AG04450 (cell line): Measurements from ENCODE around the gene CAPN5. TPM values are rescaled to one million over a fixed set of nuclear protein-coding genes. Genes with fewer than 3 reads are reported as not detected.

Experiments used
- CTCF ChIA-PET: fragments of 300-600, 350-600 bp; formaldehyde crosslinking; extraction: SDS; loops from one replicate; lab custom pipeline; 2022; ENCODE audit warnings: antibody characterized with exemption, inconsistent platforms; lab: Charles Lee
- POLR2A ChIA-PET: fragments of 350-600 bp; formaldehyde crosslinking; extraction: SDS; loops from one replicate; lab custom pipeline; 2021; ENCODE audit warnings: antibody characterized with exemption, inconsistent platforms; lab: Yijun Ruan, JAX
- DNase-seq: peaks from one replicate; pipeline ENCODE4 v3.0.0-alpha.2; 2011; ENCODE audit warnings: low read depth, low spot score
- H3K27ac ChIP-seq: one replicate; pipeline ENCODE4 v1.5.1; 2012; ENCODE audit warnings: low read depth, low read length, control low read depth
- H3K27me3 ChIP-seq: one replicate; pipeline ENCODE4 v1.6.0; 2012; ENCODE audit warnings: low read length; ENCODE audit not compliant: control insufficient read depth, insufficient read depth
- H3K4me3 ChIP-seq: 2 replicates; pipeline ENCODE4 v1.5.1; 2011; ENCODE audit warnings: mild to moderate bottlenecking, low read depth, low read length, control low read depth
- H3K9me3 ChIP-seq: 2 replicates; pipeline ENCODE4 v1.5.1; 2012; ENCODE audit warnings: low read length; ENCODE audit not compliant: control insufficient read depth, insufficient read depth
- polyA plus RNA-seq: library from polyadenylated mRNA; depleted of rRNA; stranded (reverse); fragments of >200 nt; gene quantifications from 2 replicates; pipeline ENCODE4 v1.2.3, GENCODE V29; 2011
- TF ChIP-seq, protein P1 (sequence below): IDR thresholded peaks from 2 replicates; pipeline ENCODE4 v1.5.1; 2011; ENCODE audit warnings: low read depth, low read length, control low read depth, inconsistent platforms

CAPN5 gene
- polyA plus RNA-seq, 1 experiment, result 18.6 TPM

DNA sequence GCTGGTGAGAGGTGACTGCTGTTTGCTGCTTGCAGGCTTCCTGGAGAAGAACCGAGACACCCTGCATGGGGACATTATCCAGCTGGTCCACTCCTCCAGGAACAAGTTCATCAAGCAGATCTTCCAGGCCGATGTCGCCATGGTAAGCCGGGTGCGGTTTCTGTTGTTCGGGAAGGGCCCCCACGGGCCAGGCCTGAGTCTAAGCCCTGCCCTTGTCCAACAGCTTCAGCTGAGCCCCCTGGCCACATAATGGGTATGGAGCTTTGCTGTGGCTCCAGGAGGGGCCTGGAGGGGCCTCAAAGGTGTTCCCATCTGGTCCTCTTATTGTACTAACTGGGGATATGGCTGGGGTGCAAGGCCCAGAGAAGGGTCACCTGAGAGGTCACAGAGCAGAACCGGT lies 99.2 kb downstream of the CAPN5 start:
- TF ChIP-seq, protein P1, sequence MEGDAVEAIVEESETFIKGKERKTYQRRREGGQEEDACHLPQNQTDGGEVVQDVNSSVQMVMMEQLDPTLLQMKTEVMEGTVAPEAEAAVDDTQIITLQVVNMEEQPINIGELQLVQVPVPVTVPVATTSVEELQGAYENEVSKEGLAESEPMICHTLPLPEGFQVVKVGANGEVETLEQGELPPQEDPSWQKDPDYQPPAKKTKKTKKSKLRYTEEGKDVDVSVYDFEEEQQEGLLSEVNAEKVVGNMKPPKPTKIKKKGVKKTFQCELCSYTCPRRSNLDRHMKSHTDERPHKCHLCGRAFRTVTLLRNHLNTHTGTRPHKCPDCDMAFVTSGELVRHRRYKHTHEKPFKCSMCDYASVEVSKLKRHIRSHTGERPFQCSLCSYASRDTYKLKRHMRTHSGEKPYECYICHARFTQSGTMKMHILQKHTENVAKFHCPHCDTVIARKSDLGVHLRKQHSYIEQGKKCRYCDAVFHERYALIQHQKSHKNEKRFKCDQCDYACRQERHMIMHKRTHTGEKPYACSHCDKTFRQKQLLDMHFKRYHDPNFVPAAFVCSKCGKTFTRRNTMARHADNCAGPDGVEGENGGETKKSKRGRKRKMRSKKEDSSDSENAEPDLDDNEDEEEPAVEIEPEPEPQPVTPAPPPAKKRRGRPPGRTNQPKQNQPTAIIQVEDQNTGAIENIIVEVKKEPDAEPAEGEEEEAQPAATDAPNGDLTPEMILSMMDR, result no peak
- DNase-seq, result no peak
- Histone ChIP-seq H3K27me3 (peaks cover 34% of the 10 kb centered on the region), H3K4me3 (no peak overlapping the region), H3K27ac (no peak overlapping the region), H3K9me3 (no peaks in the 10 kb centered on the region; the same call in 1 of the 2 replicates)
- ChIA-PET CTCF (no interaction called here), POLR2A (no interaction called here)

DNA sequence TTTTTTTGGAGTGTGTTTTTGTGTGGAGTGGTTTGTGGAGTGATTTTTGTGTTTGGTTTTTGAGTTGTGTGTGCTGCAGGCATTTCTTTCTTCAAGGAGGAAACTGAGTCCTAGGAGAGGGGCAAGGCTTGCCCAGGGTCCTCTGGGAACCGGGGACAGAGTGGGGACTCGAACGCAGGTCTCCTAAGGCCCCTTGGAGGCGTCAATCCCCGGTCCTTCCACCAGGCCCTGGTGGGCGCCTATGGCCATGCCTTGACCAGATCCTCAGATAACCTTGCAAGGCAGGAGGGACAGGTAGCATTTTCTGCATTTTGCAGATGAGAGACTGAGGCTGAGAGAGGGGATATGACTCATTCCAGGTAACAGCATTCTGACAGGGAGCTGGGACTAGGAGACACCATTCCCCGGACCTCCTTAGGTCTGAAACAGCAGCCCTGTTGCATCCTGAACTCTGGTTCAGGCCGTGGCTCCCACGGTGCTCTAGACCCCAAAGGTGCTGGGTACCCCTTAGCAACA lies 100.4 kb downstream of the CAPN5 start:
- no peak for DNase-seq
- POLR2A ChIA-PET, result no interaction called here
- Histone ChIP-seq H3K27me3 (peaks cover 25% of the 10 kb centered on the region), H3K27ac (no peak overlapping the region), H3K4me3 (no peak overlapping the region), H3K9me3 (no peaks in the 10 kb centered on the region; the same call in 1 of the 2 replicates)
- CTCF ChIA-PET, result no interaction called here
- TF ChIP-seq, protein P1, result no peak

DNA sequence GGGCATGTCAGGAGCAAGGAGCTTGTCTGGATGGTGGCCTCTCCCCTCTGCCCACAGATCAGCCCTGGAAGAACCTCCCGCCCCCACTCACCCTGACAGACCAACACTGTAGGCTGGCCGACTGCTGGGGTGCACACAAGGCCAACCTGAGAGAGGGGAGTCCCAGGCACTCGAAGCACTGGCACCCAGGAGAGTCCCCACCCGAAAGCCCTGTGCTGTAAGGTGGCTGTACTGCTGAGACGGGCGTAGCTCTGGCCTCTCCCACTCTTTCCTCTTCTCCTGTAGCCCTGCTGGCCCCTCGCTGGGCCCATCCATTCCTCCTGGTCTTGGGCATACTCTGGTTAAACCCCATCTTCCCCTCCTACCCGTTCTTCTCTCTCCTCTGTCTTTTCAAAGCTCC lies 101.0 kb downstream of the CAPN5 start:
- H3K4me3 ChIP-seq, result no peak overlapping the region
- no peak for DNase-seq
- POLR2A ChIA-PET, result no interaction called here
- H3K9me3 ChIP-seq, result no peaks in the 10 kb centered on the region; the same call in 1 of the 2 replicates
- H3K27me3 ChIP-seq, result peaks cover 20% of the 10 kb centered on the region
- CTCF ChIA-PET, result no interaction called here
- TF ChIP-seq, protein P1, result no peak
- H3K27ac ChIP-seq, result no peak overlapping the region

DNA sequence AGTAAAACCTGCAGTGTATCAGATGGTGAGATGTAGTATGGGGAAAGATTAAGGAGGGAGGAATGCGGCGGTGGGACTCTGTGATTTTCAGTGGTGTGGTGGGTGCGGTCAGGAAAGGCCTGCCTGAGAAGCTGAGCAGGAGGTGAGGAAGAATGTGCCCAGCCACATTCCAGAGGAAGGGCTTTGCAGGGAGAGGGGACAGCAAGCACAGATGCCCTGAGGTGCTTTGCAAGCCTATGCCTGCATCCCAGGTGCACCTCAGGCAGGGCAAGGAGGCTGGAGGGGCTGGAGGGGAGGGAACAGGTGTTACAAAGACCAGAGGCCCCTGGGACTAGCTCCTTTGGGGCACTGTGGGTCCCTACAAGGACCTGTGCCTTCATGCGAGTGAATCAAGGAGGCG lies 103.3 kb downstream of the CAPN5 start:
- POLR2A ChIA-PET, result interaction anchor here (0.7 kb wide), 1 partner anchor 63 kb away, joined by 3 read pairs; no protein-coding TSS in a partner anchor

DNA sequence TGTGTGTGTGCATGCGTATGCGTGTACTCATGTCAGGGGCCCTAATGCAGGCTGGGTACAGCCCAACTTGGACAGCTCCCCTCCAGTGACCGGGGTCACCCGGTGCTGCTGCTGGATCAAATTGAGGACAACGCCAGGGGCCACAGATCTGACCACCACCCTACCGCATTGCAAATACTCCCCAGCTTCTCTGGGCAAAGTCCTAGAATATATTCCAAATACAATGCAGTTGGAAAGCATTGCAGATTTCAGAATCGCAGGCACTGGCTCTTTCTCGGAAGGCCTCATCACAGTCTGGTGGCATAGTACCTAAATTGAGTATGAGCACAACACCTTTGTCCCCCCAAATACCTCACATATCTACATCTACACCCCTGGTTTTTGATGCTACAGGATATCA lies 104.5 kb downstream of the CAPN5 start:
- ChIA-PET POLR2A (no interaction called here), CTCF (interaction anchor here (1.5 kb wide), 1 partner anchor 44 kb away, joined by 3 read pairs; no protein-coding TSS in a partner anchor)

More for the DNA sequence above, 103.3 kb downstream of the CAPN5 start:
- Histone ChIP-seq H3K27ac (no peak overlapping the region), H3K27me3 (peaks cover 19% of the 10 kb centered on the region), H3K9me3 (no peaks in the 10 kb centered on the region; the same call in 1 of the 2 replicates), H3K4me3 (no peak overlapping the region)
- CTCF ChIA-PET, result no interaction called here
- TF ChIP-seq, protein P1, result no peak
- no peak for DNase-seq

More for the DNA sequence above, 104.5 kb downstream of the CAPN5 start:
- DNase-seq, result no peak
- H3K27me3 ChIP-seq, result peaks cover 14% of the 10 kb centered on the region
- no peak overlapping the region for H3K4me3 ChIP-seq
- no peak overlapping the region for H3K27ac ChIP-seq
- TF ChIP-seq, protein P1, result no peak
- H3K9me3 ChIP-seq, result no peaks in the 10 kb centered on the region; the same call in 1 of the 2 replicates
